Ovary (tissue), 9 donors: Measurements from ENCODE around the gene CCL2. TPM values are rescaled to one million over a fixed set of nuclear protein-coding genes. Genes with fewer than 3 reads are reported as not detected.
A peak's percentile ranks its signal among the peaks of the same experiment; 100 is the strongest.

Source experiments
- DNase-seq, 5 donors: peaks; one replicate each; pipeline ENCODE4 v3.0.0-alpha.2; 2019 to 2020
- H3K27ac ChIP-seq, 2 donors: fragments of 200-600 bp; one replicate each; pipeline versions ENCODE4 v1.5.1 to v1.8.0; 2019 to 2022
- H3K27me3 ChIP-seq: fragments of 200-600 bp; one replicate; pipeline ENCODE4 v1.8.0; 2022
- H3K36me3 ChIP-seq: fragments of 200-600 bp; sonication (generic); one replicate; pipeline ENCODE4 v1.5.1; 2019
- H3K4me1 ChIP-seq: one replicate; pipeline ENCODE4 v1.8.1; 2013; ENCODE audit warnings: mild to moderate bottlenecking, moderate library complexity; ENCODE audit not compliant: insufficient read depth
- H3K4me3 ChIP-seq: fragments of 200-600 bp; sonication (generic); one replicate; pipeline ENCODE4 v1.5.1; 2017
- H3K9me3 ChIP-seq, 2 donors: fragments of 200-600 bp in 1 of 2; sonication (generic) in 1 of 2; one replicate each; pipeline versions ENCODE4 v1.5.1 to v1.8.1; 2013 to 2019; ENCODE audit warnings: mild to moderate bottlenecking in 1 of 2, moderate library complexity in 1 of 2
- EP300 ChIP-seq: sonication (generic); formaldehyde crosslinking; IDR thresholded peaks from one replicate; pipeline ENCODE4 v1.6.1; 2017; ENCODE audit warnings: antibody characterized with exemption
- POLR2A ChIP-seq: fragments of 450-650 bp; IDR thresholded peaks from one replicate; pipeline ENCODE4 v1.6.1; 2017; ENCODE audit warnings: antibody characterized with exemption, mild to moderate bottlenecking, moderate library complexity
- WGBS, 3 donors: extraction: QIAGEN DNeasy Blood & Tissue Kit in 1 of 3; methylation state at CpG; one replicate each; pipeline versions ENCODE4 v1.1.5 to v1.1.7; 2013 to 2017; 5-methylcytosine and 5-hydroxymethylcytosine counted together
- intact Hi-C, 4 donors: fragments of 100-400 bp; cut with DNase I; formaldehyde crosslinking; loops; one replicate each; pipeline versions ENCODE4 v1.11.0 to v1.15.1; 2022 to 2023
- polyA plus RNA-seq, 2 donors: library from polyadenylated mRNA; stranded (reverse); fragments of 200-250 nt in 1 of 2; fragments of 350-450 nt in 1 of 2; fragmentation: Illumina TruSeq in 1 of 2; extraction: RNeasy Lipid Tissue Mini Kit (QIAGEN cat#74804) in 1 of 2; gene quantifications; one replicate each; pipeline ENCODE4 v1.2.3, GENCODE V29; 2013 to 2014
- total RNA-seq, 7 donors: library from RNA; depleted of rRNA in 2 of 7; stranded (reverse); fragments of >200 nt in 2 of 7; fragmentation: NEBNext Ultra II Directional in 3 of 7; extraction: Animal tissue kit (Norgen Biotek cat#: 25700) in 3 of 7; gene quantifications; one replicate each; pipeline versions ENCODE4 v1.1.0 to v1.2.4, GENCODE V29; 2016 to 2023
- TF ChIP-seq, protein P1 (sequence below), 3 donors: fragments of 450-650 bp in 2 of 3; fragments of 200-600 bp in 1 of 3; IDR thresholded peaks; one replicate each; pipeline versions ENCODE4 v1.5.1 to v1.8.0; 2016 to 2022; ENCODE audit warnings: antibody characterized with exemption in 3 of 3, mild to moderate bottlenecking in 1 of 3
- donor health status: DM: no; HTN: no; CAD: no; lungs with moderate emphysema.
- donor health status: DM: no; HTN: no; CAD: no.
- donor health status: Bipolar disorder and iron deficiency.
- donor health status: DM: yes; HTN: yes; CAD: no.
- donor health status: DM: no; HTN: no; CAD: no.
- donor health status: DM: yes; HTN: yes; CAD: no.

CCL2 gene
- total and polyA plus RNA-seq, 9 donors, result 5.0 to 156 (median 31.5) TPM

DNA sequence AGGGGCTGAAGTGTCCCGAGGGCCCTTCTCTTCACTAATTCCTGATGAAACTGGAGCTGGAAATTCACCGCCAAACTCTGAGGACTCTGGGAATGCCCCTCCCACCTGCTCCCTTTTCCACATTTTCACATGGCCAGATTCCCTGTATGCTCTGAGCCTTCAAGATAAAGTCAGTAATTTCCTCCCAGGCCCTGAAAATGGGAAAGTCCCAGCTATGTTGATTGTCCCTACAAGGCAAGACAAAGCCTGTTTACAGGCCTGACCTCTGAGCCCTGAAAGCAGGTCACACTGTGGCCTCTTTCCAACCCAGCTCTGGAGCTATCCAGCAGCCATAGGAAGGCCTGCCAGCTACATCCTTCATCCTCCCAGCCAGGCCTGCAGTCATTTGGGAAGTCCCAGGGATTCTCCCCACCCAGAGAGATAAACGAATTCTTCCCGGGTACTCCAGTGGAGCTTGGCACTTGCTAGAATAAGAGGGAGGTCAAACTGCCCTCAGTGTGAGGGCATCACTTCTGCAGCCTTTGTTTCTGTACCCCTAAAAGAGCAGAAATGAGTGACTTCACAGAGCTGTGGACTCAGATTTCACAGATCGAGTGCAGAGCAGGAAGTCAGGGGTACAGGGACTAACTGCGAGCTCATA lies 19.6 kb upstream of the CCL2 start:
- no peak overlapping the region for H3K4me3 ChIP-seq
- H3K36me3 ChIP-seq, result no peaks in the 10 kb centered on the region
- no peaks in the 10 kb centered on the region for H3K27me3 ChIP-seq
- 27 to 35% (median 30%) methylated on average over 6 of the region's 6 CpGs for WGBS, 3 donors
- H3K27ac ChIP-seq, result peak overlapping the region in 1 of 2 donors; percentile 26
- no peaks in the 10 kb centered on the region for H3K9me3 ChIP-seq
- intact Hi-C loops, result no loop called here
- H3K4me1 ChIP-seq, result peaks cover 8% of the 10 kb centered on the region
- TF ChIP-seq, protein P1, sequence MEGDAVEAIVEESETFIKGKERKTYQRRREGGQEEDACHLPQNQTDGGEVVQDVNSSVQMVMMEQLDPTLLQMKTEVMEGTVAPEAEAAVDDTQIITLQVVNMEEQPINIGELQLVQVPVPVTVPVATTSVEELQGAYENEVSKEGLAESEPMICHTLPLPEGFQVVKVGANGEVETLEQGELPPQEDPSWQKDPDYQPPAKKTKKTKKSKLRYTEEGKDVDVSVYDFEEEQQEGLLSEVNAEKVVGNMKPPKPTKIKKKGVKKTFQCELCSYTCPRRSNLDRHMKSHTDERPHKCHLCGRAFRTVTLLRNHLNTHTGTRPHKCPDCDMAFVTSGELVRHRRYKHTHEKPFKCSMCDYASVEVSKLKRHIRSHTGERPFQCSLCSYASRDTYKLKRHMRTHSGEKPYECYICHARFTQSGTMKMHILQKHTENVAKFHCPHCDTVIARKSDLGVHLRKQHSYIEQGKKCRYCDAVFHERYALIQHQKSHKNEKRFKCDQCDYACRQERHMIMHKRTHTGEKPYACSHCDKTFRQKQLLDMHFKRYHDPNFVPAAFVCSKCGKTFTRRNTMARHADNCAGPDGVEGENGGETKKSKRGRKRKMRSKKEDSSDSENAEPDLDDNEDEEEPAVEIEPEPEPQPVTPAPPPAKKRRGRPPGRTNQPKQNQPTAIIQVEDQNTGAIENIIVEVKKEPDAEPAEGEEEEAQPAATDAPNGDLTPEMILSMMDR (IDR thresholded peaks at IDR 0.05), result no peak
- no peak for TF ChIP-seq POLR2A
- TF ChIP-seq EP300, result no peak
- peak in 4 of 5 donors; percentile 38 to 65 (median 58) for DNase-seq

DNA sequence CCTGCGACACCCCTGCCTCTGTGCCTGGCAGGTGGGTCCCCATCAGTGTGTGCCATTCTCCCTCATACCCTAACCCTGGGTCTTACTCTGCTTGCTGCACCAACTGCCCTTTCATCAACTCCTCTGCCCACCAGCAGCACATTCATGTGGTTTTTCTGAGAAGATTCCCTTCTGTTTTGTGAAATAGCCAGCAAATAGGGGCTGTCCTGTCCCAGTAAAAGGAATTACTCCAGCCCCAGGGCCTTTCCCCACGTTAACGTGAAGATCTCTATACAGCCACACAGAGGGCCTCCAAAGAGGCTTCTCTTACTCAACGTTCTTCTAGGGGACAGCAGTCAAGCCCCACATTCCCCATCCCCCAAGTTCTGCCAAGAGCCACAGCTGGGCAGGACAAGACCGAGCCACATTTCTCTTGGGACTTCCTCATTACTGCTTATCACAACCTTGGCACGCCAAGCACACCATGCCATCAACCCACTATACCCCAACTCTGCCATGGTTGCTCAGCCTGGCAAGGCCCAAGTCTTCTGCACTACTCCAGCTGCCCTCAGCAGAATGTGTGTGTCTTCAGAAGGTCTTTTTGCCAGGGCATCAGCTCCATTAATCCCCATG lies 18.7 kb upstream of the CCL2 start:
- TF ChIP-seq POLR2A, result no peak
- no peak for TF ChIP-seq EP300
- TF ChIP-seq, protein P1 (IDR thresholded peaks at IDR 0.05), result no peak
- intact Hi-C loops, result no loop called here
- Histone ChIP-seq H3K27ac (no peak overlapping the region), H3K36me3 (no peaks in the 10 kb centered on the region), H3K27me3 (no peaks in the 10 kb centered on the region), H3K4me1 (peaks cover 9% of the 10 kb centered on the region), H3K9me3 (no peaks in the 10 kb centered on the region), H3K4me3 (no peak overlapping the region)
- DNase-seq, result no peak
- WGBS, 3 donors, result 89 to 92% (median 92%) methylated on average over 6 of the region's 6 CpGs

DNA sequence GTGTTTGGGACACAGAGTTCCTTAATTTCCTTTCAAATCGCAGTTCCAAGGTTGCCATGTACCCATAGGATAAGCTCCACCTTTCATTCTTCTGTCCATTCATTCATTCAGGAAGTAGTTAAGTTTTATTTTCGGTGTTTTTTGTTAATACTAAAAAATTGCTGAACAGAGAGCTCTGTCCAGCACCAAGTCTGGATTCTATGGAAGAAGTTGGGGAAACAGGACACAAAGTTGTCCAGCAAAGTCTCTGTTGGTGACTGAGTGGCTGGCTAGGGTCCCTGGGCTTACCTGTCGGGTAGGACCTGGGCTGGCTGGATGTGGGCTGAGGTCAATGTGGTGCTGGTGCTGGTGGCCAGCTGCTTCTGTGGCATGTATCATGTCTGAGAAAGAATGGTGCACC lies 17.6 kb upstream of the CCL2 start:
- H3K27me3 ChIP-seq, result no peaks in the 10 kb centered on the region
- no peak for DNase-seq
- intact Hi-C loops, result no loop called here
- H3K4me3 ChIP-seq, result no peak overlapping the region
- H3K36me3 ChIP-seq, result no peaks in the 10 kb centered on the region
- TF ChIP-seq, protein P1 (IDR thresholded peaks at IDR 0.05), result no peak
- TF ChIP-seq EP300 (no peak), POLR2A (no peak)
- WGBS, 3 donors, result 76 to 86% (median 85%) methylated on average over 3 of the region's 3 CpGs
- H3K27ac ChIP-seq, result no peak overlapping the region
- H3K4me1 ChIP-seq, result peaks cover 9% of the 10 kb centered on the region
- no peaks in the 10 kb centered on the region for H3K9me3 ChIP-seq

DNA sequence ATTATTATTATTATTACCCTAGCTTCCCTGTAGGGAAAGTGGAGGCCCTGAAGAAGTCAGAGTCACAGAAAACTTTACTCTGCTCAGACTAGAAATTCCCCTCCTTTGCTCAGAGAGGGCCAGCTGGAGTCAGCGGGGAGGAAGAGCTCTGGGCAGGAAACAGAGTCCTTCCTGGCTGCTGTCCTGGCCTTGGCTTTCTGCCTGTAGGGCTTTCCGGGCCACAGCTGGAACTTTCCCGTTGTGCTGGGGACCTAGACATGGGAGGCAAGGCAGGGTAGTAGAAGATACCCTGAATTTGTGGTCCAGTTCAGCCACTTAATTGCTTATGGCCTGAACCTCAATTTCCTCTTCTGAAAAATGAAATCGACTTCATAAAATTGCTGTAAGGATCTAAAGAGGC lies 14.0 kb upstream of the CCL2 start:
- Histone ChIP-seq H3K9me3 (no peaks in the 10 kb centered on the region), H3K27ac (no peak overlapping the region), H3K4me3 (no peak overlapping the region), H3K27me3 (no peaks in the 10 kb centered on the region), H3K4me1 (peaks cover 1% of the 10 kb centered on the region), H3K36me3 (no peaks in the 10 kb centered on the region)
- WGBS, 3 donors, result 5 to 6% (median 6%) methylated on average over 4 of the region's 4 CpGs
- intact Hi-C loops, result no loop called here
- DNase-seq, result peak in 3 of 5 donors; percentile 42 to 44 (median 44)
- TF ChIP-seq POLR2A (no peak), EP300 (no peak)
- TF ChIP-seq, protein P1 (IDR thresholded peaks at IDR 0.05), result no peak
